HepG2 (cell line): ENCODE results near the gene IGF2BP3. TPM values are rescaled to one million over a fixed set of nuclear protein-coding genes. Genes with fewer than 3 reads are reported as not detected.

Source experiments
- ATAC-seq: fragments of 200-7000 bp; cut with Tn5 transposase; 3 replicates; pipeline ENCODE4 v1.9.1; 2020; ENCODE audit warnings: mild to moderate bottlenecking, moderate library complexity
- BruUV-seq: library from RNA; stranded (reverse); fragments of 400-500 nt; replicated peaks from 2 replicates; lab custom pipeline; 2021; lab: Mats Ljungman, UMichigan
- CTCF ChIA-PET: fragments of 300-600 bp; formaldehyde crosslinking; extraction: SDS; loops from one replicate; lab custom pipeline; 2021; ENCODE audit warnings: low total read pairs, inconsistent platforms, low intra/inter-chr PET ratio; lab: Yijun Ruan, JAX
- POLR2A ChIA-PET: fragments of 350-600 bp; sonication (Branson Sonifier 250); formaldehyde crosslinking; loops from one replicate; lab custom pipeline; 2020; ENCODE audit warnings: antibody characterized with exemption, inconsistent platforms; lab: Yijun Ruan, JAX
- DNase-seq: peaks from one replicate; pipeline ENCODE4 v3.0.0-alpha.2; 2015; ENCODE audit warnings: low spot score
- FAIRE-seq: peaks from 3 replicates; lab custom pipeline; 2011; peaks lifted over from hg19 to GRCh38; lab: Jason Lieb, UNC
- H2AFZ ChIP-seq: one replicate; pipeline ENCODE4 v1.6.1; 2011; ENCODE audit warnings: low read length, inconsistent platforms
- H3K27ac ChIP-seq: fragments of 300-600 bp; 3 replicates; pipeline ENCODE4 v1.8.0; 2011; ENCODE audit warnings: mixed run types, mild to moderate bottlenecking, mixed read lengths, low read length, inconsistent platforms; ENCODE audit not compliant: insufficient read depth; ENCODE audit errors: extremely low read length
- H3K27me3 ChIP-seq, 2 experiments: fragments of 200-600 bp in 1 of 2; 2 replicates in 1 of 2; 3 replicates in 1 of 2; pipeline versions ENCODE4 v1.6.0 to v1.8.0; 2011; ENCODE audit warnings: low read length in 2 of 2, mild to moderate bottlenecking in 2 of 2, moderate library complexity in 2 of 2, inconsistent platforms in 1 of 2; ENCODE audit not compliant: insufficient read depth in 2 of 2, control insufficient read depth in 1 of 2
- H3K36me3 ChIP-seq, 2 experiments: fragments of 200-600 bp in 1 of 2; replicated peaks in 1 of 2; 2 replicates in 1 of 2; 3 replicates in 1 of 2; pipeline versions ENCODE4 v1.5.1 to v1.8.0; 2011; ENCODE audit warnings: low read length in 2 of 2, inconsistent platforms in 1 of 2; ENCODE audit not compliant: insufficient read depth in 2 of 2, control insufficient read depth in 1 of 2
- H3K4me1 ChIP-seq: 2 replicates; pipeline ENCODE4 v1.5.1; 2012; ENCODE audit warnings: low read length, inconsistent platforms; ENCODE audit not compliant: insufficient read depth
- H3K4me2 ChIP-seq: 2 replicates; pipeline ENCODE4 v1.6.0; 2011; ENCODE audit warnings: low read depth, low read length, inconsistent platforms
- H3K4me3 ChIP-seq, 3 experiments: fragments of 200-600 bp in 1 of 3; sonication (generic), shearing (Covaris generic) in 1 of 3; replicated peaks in 1 of 3; 2 replicates each; pipeline ENCODE4 v1.5.1; 2011 to 2016; ENCODE audit warnings: low read length in 3 of 3, inconsistent platforms in 2 of 3, low read depth in 2 of 3, mild to moderate bottlenecking in 2 of 3, control low read depth in 1 of 3, mixed read lengths in 1 of 3; ENCODE audit not compliant: insufficient read depth in 1 of 3
- H3K79me2 ChIP-seq: one replicate; pipeline ENCODE4 v1.6.1; 2011; ENCODE audit warnings: low read length, inconsistent platforms; ENCODE audit not compliant: insufficient read depth
- H3K9ac ChIP-seq: 2 replicates; pipeline ENCODE4 v1.6.0; 2011; ENCODE audit warnings: mild to moderate bottlenecking, low read depth, low read length, inconsistent platforms; ENCODE audit not compliant: insufficient read depth
- H3K9me3 ChIP-seq: 2 replicates; pipeline ENCODE4 v1.5.1; 2012; ENCODE audit warnings: mild to moderate bottlenecking, low read length
- H4K20me1 ChIP-seq: 2 replicates; pipeline ENCODE4 v1.6.0; 2011; ENCODE audit warnings: inconsistent platforms, mild to moderate bottlenecking, low read length, moderate library complexity; ENCODE audit not compliant: insufficient read depth
- ADNP ChIP-seq: sonication (generic); formaldehyde crosslinking; IDR thresholded peaks from 2 replicates; pipeline ENCODE4 v1.4.0; 2020; ENCODE audit warnings: missing genetic modification reagents
- CENPX ChIP-seq: sonication (generic); formaldehyde crosslinking; IDR thresholded peaks from 2 replicates; pipeline ENCODE4 v1.9.0; 2021; ENCODE audit warnings: mild to moderate bottlenecking, missing genetic modification reagents, moderate library complexity
- HOXA7 ChIP-seq: sonication (generic); formaldehyde crosslinking; IDR thresholded peaks from 2 replicates; pipeline ENCODE4 v1.8.1; 2022; ENCODE audit warnings: mild to moderate bottlenecking, missing genetic modification reagents, moderate library complexity
- IKZF5 ChIP-seq: IDR thresholded peaks from 2 replicates; pipeline ENCODE4 v1.6.1; 2018; ENCODE audit warnings: missing genetic modification reagents, mild to moderate bottlenecking, missing compliant biosample characterization
- NFYB ChIP-seq: sonication (generic); formaldehyde crosslinking; IDR thresholded peaks from 2 replicates; pipeline ENCODE4 v1.4.0; 2020; ENCODE audit warnings: missing genetic modification reagents
- PRMT3 ChIP-seq: sonication (generic); formaldehyde crosslinking; IDR thresholded peaks from 2 replicates; pipeline ENCODE4 v1.8.1; 2022; ENCODE audit warnings: low read depth, mild to moderate bottlenecking, moderate library complexity, missing genetic modification reagents, borderline replicate concordance
- RELA ChIP-seq: sonication (generic); formaldehyde crosslinking; IDR thresholded peaks from 2 replicates; pipeline ENCODE4 v1.4.0; 2020; ENCODE audit warnings: missing genetic modification reagents
- REXO4 ChIP-seq: sonication (generic); formaldehyde crosslinking; IDR thresholded peaks from 2 replicates; pipeline ENCODE4 v1.8.0; 2022; ENCODE audit warnings: missing genetic modification reagents, mild to moderate bottlenecking, borderline replicate concordance
- RNF2 ChIP-seq: fragments of 450-650 bp; conservative IDR thresholded peaks from 2 replicates; pipeline ENCODE4 v1.6.1; 2016; ENCODE audit warnings: low read depth
- TAF15 ChIP-seq: fragments of 200-400 bp; formaldehyde crosslinking; IDR thresholded peaks from one replicate; pipeline ENCODE4 v1.6.1; 2018; ENCODE audit warnings: mild to moderate bottlenecking, low read depth, low read length; ENCODE audit not compliant: poor library complexity, severe bottlenecking
- ZFAT ChIP-seq: sonication (generic); formaldehyde crosslinking; conservative IDR thresholded peaks from 2 replicates; pipeline ENCODE4 v1.8.1; 2023; ENCODE audit warnings: missing genetic modification reagents, inconsistent platforms
- ZFP37 ChIP-seq: sonication (generic); formaldehyde crosslinking; IDR thresholded peaks from 2 replicates; pipeline ENCODE4 v1.4.0; 2020; ENCODE audit warnings: missing genetic modification reagents, borderline replicate concordance
- ZNF569 ChIP-seq: sonication (generic); formaldehyde crosslinking; IDR thresholded peaks from 2 replicates; pipeline ENCODE4 v1.5.0; 2020; ENCODE audit warnings: mild to moderate bottlenecking, missing genetic modification reagents, moderate library complexity, borderline replicate concordance
- ZNF766 ChIP-seq: sonication (generic); formaldehyde crosslinking; IDR thresholded peaks from 2 replicates; pipeline ENCODE4 v1.5.0; 2020; ENCODE audit warnings: missing genetic modification reagents, borderline replicate concordance
- ZSCAN29 ChIP-seq: sonication (generic); formaldehyde crosslinking; conservative IDR thresholded peaks from 2 replicates; pipeline ENCODE4 v1.4.0; 2020; ENCODE audit warnings: mild to moderate bottlenecking, missing genetic modification reagents
- ZSCAN31 ChIP-seq: sonication (generic); formaldehyde crosslinking; IDR thresholded peaks from 2 replicates; pipeline ENCODE4 v1.5.0; 2020; ENCODE audit warnings: low read depth, mild to moderate bottlenecking, missing genetic modification reagents
- WGBS: methylation state at CpG from one replicate; pipeline ENCODE4 v1.1.6; 2017; ENCODE audit warnings: low lambda C conversion rate; 5-methylcytosine and 5-hydroxymethylcytosine counted together
- in situ Hi-C: cut with HindIII; loops from 2 replicates; pipeline ENCODE4 v1.10.0; 2017; ENCODE audit warnings: low pct_unique_long_range_greater_than_20kb; ENCODE audit not compliant: extremely low pct_ligation_motif_present
- intact Hi-C: fragments of 100-400 bp; cut with micrococcal nuclease; formaldehyde crosslinking; loops from one replicate; pipeline ENCODE4 v1.10.0; 2022; ENCODE audit not compliant: unreplicated experiment
- polyA plus RNA-seq, 8 experiments: library from polyadenylated mRNA; depleted of rRNA in 3 of 8; stranded (reverse) in 7 of 8; unstranded in 1 of 8; fragments of >200 nt; fragmentation: Illumina TruSeq in 4 of 8; extraction: Trizol in 4 of 8; gene quantifications; 2 replicates each; pipeline versions ENCODE4 v1.2.1 to v1.2.3, GENCODE V29; 2011 to 2016; ENCODE audit warnings: low read depth in 4 of 8, missing spikeins in 1 of 8, mixed read lengths in 1 of 8; ENCODE audit not compliant: insufficient read depth in 1 of 8
- total RNA-seq, 5 experiments: library from RNA; depleted of rRNA; stranded (reverse); fragments of >200 nt; fragmentation: Illumina TruSeq; extraction: Trizol; gene quantifications; 2 replicates each; pipeline ENCODE4 v1.2.3, GENCODE V29; 2016; ENCODE audit warnings: low read depth in 1 of 5
- TF ChIP-seq, protein P1 (sequence below): sonication (generic); formaldehyde crosslinking; IDR thresholded peaks from 2 replicates; pipeline ENCODE4 v1.5.0; 2020; ENCODE audit warnings: missing genetic modification reagents
- TF ChIP-seq, protein P2 (sequence below): sonication (generic); formaldehyde crosslinking; IDR thresholded peaks from 2 replicates; pipeline ENCODE4 v1.8.1; 2023; ENCODE audit warnings: mild to moderate bottlenecking, missing genetic modification reagents
- TF ChIP-seq, protein P3 (sequence below): sonication (generic); formaldehyde crosslinking; IDR thresholded peaks from 2 replicates; pipeline ENCODE4 v1.9.0; 2022; ENCODE audit warnings: low read depth, missing genetic modification reagents

Gene IGF2BP3
- total and polyA plus RNA-seq, 2 of the 13 experiments (the other 11 are each of a cell fraction or from before 2014, with no cell fraction given), result 37.7 to 39.5 TPM

DNA sequence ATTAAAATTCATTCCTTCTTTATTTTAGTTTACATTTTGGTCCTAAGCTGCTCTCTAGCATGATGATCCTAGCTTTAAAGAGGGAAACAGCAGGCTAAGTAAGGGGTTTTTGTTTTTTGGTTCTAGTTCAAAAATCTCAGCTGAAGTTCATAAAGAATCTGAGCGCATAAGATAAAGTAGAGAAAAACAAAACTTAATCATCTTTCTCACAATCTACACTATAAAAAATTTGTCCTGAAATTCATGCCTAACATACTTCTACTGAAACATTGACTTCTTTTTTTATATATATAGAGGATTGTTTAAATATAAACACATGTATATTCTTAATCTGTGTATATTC is 6.8 kb upstream of the IGF2BP3 start:
- no peak overlapping the region for H3K9ac ChIP-seq
- no peaks in the 10 kb centered on the region for H3K9me3 ChIP-seq
- POLR2A ChIA-PET, result no interaction called here
- no peaks in the 10 kb centered on the region for H4K20me1 ChIP-seq
- ATAC-seq (no peak), FAIRE-seq (no peak), DNase-seq (no peak)
- H3K36me3 ChIP-seq, result no peaks in the 10 kb centered on the region
- WGBS, result 93% methylated on average over 1 of the region's 1 CpG
- peaks cover 25% of the 10 kb centered on the region for H3K4me1 ChIP-seq
- no peak overlapping the region for H3K27ac ChIP-seq
- peak overlapping the region; percentile 87 for H3K4me2 ChIP-seq
- BruUV-seq, result no TSS peak
- peak overlapping the region in 1 of 3 experiments; percentile 15; a peak in 2 of 6 replicates for H3K4me3 ChIP-seq
- peaks cover 41% of the 10 kb centered on the region for H3K79me2 ChIP-seq
- intact Hi-C loops (loop anchor here (10.0 kb wide), 1 partner anchor 292 kb away; the partner anchor contains the start of gene NUP42), in situ Hi-C loops (no loop called here)
- H2AFZ ChIP-seq, result no peak overlapping the region
- H3K27me3 ChIP-seq, result no peaks in the 10 kb centered on the region; a peak in 1 of 5 replicates
- CTCF ChIA-PET, result no interaction called here
- no peak for TF ChIP-seq NFYB
- no peak for TF ChIP-seq ZFAT (CRISPR knock-in tag)
- no peak for TF ChIP-seq TAF15
- TF ChIP-seq ZSCAN29, result no peak
- TF ChIP-seq ZFP37 (CRISPR knock-in tag), result no peak
- TF ChIP-seq, protein P1, sequence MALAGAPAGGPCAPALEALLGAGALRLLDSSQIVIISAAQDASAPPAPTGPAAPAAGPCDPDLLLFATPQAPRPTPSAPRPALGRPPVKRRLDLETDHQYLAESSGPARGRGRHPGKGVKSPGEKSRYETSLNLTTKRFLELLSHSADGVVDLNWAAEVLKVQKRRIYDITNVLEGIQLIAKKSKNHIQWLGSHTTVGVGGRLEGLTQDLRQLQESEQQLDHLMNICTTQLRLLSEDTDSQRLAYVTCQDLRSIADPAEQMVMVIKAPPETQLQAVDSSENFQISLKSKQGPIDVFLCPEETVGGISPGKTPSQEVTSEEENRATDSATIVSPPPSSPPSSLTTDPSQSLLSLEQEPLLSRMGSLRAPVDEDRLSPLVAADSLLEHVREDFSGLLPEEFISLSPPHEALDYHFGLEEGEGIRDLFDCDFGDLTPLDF, result no peak
- TF ChIP-seq, protein P2, sequence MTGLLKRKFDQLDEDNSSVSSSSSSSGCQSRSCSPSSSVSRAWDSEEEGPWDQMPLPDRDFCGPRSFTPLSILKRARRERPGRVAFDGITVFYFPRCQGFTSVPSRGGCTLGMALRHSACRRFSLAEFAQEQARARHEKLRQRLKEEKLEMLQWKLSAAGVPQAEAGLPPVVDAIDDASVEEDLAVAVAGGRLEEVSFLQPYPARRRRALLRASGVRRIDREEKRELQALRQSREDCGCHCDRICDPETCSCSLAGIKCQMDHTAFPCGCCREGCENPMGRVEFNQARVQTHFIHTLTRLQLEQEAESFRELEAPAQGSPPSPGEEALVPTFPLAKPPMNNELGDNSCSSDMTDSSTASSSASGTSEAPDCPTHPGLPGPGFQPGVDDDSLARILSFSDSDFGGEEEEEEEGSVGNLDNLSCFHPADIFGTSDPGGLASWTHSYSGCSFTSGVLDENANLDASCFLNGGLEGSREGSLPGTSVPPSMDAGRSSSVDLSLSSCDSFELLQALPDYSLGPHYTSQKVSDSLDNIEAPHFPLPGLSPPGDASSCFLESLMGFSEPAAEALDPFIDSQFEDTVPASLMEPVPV (CRISPR knock-in tag), result no peak
- TF ChIP-seq CENPX (CRISPR knock-in tag), result no peak
- no peak for TF ChIP-seq PRMT3 (CRISPR knock-in tag)
- TF ChIP-seq ZNF766 (CRISPR knock-in tag), result no peak
- TF ChIP-seq, protein P3, sequence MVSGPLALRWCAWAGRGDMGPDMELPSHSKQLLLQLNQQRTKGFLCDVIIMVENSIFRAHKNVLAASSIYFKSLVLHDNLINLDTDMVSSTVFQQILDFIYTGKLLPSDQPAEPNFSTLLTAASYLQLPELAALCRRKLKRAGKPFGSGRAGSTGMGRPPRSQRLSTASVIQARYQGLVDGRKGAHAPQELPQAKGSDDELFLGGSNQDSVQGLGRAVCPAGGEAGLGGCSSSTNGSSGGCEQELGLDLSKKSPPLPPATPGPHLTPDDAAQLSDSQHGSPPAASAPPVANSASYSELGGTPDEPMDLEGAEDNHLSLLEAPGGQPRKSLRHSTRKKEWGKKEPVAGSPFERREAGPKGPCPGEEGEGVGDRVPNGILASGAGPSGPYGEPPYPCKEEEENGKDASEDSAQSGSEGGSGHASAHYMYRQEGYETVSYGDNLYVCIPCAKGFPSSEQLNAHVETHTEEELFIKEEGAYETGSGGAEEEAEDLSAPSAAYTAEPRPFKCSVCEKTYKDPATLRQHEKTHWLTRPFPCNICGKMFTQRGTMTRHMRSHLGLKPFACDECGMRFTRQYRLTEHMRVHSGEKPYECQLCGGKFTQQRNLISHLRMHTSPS, result no peak
- no peak for TF ChIP-seq ZSCAN31 (CRISPR knock-in tag)
- TF ChIP-seq ZNF569 (CRISPR knock-in tag), result no peak
- TF ChIP-seq RELA (CRISPR knock-in tag), result no peak
- no peak for TF ChIP-seq REXO4 (CRISPR knock-in tag)
- no peak for TF ChIP-seq RNF2
- TF ChIP-seq HOXA7 (CRISPR knock-in tag), result no peak
- no peak for TF ChIP-seq ADNP (CRISPR knock-in tag)
- TF ChIP-seq IKZF5 (CRISPR knock-in tag), result no peak
